Inflammatory macrophage treated with lipopolysaccharide for 1 hour (primary cell): ENCODE data around the gene SPHK1.
A peak's percentile ranks its signal among the peaks of the same experiment; 100 is the strongest.
"Not testable (repeated sequence)": the region's sequence is repeated elsewhere in the genome, so short reads cannot be mapped to it uniquely, and the experiment has no call there.

Experiments
- DNase-seq, 2 donors: peaks; one replicate each; pipeline ENCODE4 v3.0.0-alpha.2; 2020 to 2022

SPHK1 gene

GRCh38 chr17:76384222-76384986, at the start of gene SPHK1:
Gene SPHK1, plus strand, starts transcription at chr17:76384609. Its CDS starts 1,036 bp downstream, at chr17:76385645.
- DNase-seq, result peak; percentile 76 to 80

DNA sequence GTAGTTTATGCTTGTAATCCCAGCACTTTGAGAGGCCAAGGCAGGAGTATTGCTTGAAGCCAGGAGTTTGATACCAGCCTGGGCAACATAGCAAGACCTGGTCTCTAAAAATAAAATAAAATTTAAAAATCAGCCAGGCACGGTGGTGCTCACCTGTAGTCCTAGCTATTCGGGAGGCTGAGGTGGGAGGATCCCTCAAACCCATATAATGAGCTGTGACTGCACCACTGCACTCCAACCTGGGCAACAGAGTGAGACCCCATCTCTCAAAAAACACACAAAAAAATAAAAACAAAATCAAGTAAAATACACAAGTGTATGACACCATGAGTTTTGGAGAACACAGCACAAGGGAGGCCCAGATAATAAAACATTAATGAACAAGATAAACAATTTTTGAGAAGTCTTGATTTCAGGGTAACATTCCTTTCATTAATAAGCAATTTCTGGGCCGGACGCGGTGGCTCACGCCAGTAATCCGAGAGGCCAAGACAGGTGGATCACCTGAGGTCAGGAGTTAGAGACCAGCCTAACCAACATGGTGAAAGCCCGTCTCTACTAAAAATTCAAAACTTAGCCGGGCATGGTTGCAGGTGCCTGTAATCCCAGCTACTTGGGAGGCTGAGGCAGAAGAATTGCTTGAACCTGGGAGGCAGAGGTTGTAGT, 48.6 kb upstream of the SPHK1 start:
- no peak for DNase-seq

GRCh38 chr17:76336756-76337412, 47.5 kb upstream of the SPHK1 start:
- DNase-seq, result no peak

- DNase-seq, result no peak
Measured at GRCh38 chr17:76337413-76337777, 47.0 kb upstream of the SPHK1 start.

DNA sequence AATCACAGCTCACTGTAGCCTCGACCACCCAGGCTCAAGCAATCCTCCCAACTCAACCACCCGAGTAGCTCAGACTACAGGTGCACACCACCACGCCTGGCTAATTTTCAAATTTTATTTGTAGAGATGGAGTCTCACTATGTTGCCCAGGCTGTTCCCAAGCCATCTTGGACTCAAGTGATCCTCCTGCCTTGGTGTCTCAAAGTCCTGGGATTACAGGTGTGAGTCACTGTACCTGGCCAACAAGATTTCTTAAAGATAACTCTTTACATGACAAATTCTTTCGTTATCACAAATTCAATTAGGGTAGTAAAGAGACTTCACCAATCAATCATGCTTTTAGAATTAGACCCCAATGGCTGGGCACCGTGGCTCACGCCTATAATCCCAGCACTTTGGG, 43.1 kb upstream of the SPHK1 start:
- no peak for DNase-seq

GRCh38 chr17:76343106-76343505, 41.3 kb upstream of the SPHK1 start:
- no peak for DNase-seq

DNA sequence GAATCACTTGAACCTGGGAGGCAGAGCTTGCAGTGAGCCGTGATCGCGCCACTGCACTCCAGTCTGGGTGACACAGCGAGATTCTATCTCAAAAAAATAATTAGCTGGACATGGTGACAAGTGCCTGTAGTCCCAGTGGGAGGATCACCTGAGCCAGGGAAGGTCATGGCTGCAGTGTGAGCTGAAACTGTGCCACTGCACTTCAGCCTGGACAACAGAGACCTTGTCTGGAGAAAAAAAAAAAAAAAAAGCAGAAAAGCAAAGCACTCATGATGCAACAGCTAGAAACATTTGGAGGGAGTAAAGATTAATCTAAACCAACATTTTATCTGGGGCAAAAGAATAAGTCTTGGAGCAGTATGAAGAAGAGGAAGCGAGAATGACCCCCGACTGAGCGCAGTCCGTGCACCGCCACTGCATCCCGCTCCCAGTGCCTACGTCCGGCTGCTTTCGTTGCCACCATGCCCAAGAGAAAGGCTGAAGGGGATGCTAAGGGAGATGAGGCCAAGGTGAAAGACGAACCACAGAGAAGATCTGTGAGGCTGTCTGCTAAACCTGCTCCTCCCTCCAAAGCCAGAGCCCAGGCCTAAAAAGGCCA, 38.9 kb upstream of the SPHK1 start:
- no peak for DNase-seq

- DNase-seq, result not testable (repeated sequence)
Measured at GRCh38 chr17:76346936-76347335, 37.5 kb upstream of the SPHK1 start.

DNA sequence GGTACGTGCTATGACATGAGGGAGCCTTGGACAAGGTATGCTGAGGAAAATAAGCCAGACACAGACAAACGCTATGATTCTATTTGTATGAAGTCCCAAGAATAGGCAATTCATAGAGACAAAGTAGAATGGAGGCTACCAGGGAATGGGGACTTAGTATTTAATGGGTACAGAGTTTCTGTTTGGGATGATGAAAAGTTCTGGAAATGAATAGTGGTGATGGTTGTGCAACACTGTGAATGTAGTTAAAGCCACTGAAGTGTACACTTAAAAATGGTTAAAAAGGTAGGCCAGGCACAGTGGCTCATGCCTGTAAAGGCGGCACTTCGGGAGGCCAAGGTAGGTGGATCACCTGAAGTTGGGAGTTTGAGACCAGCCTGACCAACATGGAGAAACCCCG, 33.9 kb upstream of the SPHK1 start:
- DNase-seq, result no peak

DNA sequence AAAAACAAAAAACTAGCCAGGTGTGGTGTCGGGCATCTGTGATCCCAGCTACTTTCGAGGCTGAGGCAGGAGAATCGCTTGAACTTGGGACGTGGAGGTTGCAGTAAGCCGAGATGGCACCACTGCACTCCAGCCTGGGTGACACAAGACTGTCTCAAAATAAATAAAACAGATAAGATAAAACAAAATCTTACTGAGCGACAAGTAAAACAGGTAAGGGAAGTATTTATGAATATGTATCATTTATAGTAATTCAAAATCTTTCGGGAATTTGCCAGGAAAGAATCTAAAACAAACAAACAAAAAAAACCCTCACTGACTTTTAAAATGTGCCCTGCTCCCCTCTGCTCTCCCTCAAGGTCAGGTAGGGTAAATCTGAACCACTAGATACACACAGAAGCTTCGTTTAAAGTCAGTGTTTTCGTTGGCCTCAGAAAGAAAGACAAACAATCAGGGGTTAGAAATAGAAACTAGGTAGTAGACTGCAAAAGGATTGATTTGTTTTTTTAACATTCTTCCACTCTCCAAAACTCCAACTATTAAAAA, 32.8 kb upstream of the SPHK1 start:
- no peak for DNase-seq

DNA sequence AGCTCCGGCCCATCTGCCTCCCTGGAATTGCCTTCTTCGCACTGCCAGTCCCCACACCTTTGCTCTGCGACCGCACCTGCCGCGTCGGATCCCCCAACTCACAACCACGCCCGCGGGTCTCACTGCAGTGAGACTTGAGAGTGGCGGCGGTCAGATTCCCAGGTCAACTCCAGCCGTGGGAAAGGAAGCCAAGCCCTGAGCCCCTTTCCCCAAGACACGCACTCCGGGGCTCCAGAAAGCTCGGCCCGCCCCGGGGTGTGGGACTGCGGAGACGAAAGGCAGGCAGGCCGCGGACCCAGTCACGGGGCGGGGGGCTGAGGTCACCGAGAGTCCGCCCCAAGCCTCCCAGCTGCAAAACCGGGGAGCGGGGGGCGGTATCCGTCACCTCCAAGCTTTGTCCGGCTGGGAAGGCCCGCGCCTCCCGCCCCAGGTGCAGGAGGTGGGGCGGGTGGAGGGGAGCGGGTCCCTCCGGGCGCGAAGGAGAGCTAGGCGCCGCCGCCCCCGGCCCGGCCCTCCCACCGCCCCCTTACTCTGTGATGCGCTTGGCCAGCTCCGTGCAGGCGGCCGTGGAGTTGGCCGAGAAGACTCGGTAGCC, 31.3 kb upstream of the SPHK1 start:
- peak in 1 of 2 donors; percentile 29 for DNase-seq

- peak; percentile 85 to 89 for DNase-seq
Measured at GRCh38 chr17:76353599-76354316, 30.7 kb upstream of the SPHK1 start, which contains the start of gene PRPSAP1. Gene PRPSAP1, minus strand, starts transcription at chr17:76353916. Its CDS starts 213 bp downstream, at chr17:76353703.

GRCh38 chr17:76354317-76354729, 30.1 kb upstream of the SPHK1 start:
- peak in 1 of 2 donors; percentile 9 for DNase-seq

GRCh38 chr17:76354747-76355310, 29.6 kb upstream of the SPHK1 start:
- no peak for DNase-seq

GRCh38 chr17:76356803-76357456, 27.5 kb upstream of the SPHK1 start:
- no peak for DNase-seq

DNA sequence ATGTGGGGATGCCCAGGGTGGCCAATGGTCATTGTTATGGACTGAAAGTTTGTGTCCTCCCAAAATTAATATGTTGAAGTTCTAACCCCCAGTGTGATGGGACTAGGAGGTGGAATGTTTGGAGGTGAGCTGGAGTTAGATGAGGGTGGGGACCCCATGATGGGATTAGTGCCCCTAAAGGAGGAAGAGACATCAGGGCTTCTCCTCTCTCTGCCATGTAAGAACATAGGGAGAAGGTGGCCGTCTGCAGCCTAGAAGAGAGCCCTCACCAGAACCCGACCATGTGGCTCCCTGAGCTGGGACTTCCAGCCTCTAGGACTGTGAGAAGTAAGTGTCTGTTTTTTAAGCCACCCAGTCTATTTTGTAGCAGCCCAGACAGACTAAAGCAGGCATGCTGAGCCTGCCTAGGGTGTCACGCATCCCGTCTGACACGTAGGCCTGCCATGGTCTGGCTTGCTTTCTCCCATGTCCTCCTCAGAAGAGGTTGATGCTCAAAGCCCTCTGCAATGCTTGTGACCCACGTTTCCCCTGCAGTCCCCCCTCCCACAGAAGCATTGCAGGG, 26.7 kb upstream of the SPHK1 start:
- no peak for DNase-seq

GRCh38 chr17:76359375-76359774, 25.0 kb upstream of the SPHK1 start:
- DNase-seq, result no peak

- DNase-seq, result not testable (repeated sequence)
Measured at GRCh38 chr17:76359776-76360175, 24.6 kb upstream of the SPHK1 start.

DNA sequence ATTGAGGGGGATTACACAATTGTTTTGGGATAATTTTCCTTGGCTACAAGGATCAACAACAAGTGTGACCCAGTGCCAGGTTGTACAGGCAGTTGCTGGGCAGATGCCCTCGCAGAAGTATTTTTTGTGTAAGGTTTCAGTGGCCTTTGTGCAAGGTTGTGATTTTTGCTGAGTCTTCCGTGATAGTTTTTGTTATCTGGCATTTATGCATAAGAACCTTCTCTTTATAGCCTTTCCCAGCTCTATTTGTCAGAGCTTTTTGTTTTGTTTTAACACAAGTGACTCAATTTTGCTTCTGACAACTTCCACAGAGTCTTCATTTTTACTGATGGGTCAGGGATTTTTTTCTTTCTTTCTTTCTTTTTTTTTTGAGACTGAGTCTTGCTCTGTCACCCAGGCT, 23.9 kb upstream of the SPHK1 start:
- DNase-seq, result no peak

GRCh38 chr17:76363107-76363842, 21.1 kb upstream of the SPHK1 start:
- no peak for DNase-seq
